ENCODE measurements around the gene IFNGR2.
"Not testable (repeated sequence)": the region's sequence is repeated elsewhere in the genome, so short reads cannot be mapped to it uniquely, and the experiment has no call there.

The IFNGR2 gene

DNA sequence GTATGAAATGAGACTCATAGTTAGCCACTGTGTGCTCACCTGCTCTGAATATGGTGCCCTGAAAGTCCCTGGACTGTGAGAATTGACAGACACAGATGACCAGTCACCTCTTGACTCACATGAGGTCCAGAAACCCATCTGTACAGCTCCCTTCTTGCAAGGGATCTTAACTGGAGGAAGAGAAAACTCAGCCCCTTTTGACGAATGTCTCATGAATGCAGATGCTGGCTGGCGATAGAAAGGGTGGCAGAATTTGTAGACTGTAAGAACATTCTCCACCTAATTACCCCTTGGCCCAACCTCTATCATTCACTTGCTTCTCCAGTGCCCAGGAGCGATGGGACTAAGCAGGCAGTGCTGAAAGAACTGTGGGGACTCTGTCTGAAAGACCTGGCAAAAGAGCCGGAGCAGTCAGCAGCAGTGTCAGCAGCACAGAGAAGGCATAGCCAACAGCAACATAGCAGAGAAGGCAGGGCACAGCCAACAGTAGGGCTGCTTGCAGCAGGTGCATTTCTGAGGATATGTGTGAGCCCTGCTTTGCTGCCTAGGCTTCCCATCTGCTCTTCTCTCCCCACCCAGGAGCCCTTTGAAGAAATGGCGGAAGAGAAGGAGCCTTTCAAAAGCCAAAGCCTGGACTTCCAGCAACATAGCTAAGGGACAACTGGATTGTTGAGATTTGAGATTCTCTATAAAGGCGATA is 25.8 kb upstream of the IFNGR2 start:
- no peak for DNase-seq (ENCODE audit: low read depth)

DNA sequence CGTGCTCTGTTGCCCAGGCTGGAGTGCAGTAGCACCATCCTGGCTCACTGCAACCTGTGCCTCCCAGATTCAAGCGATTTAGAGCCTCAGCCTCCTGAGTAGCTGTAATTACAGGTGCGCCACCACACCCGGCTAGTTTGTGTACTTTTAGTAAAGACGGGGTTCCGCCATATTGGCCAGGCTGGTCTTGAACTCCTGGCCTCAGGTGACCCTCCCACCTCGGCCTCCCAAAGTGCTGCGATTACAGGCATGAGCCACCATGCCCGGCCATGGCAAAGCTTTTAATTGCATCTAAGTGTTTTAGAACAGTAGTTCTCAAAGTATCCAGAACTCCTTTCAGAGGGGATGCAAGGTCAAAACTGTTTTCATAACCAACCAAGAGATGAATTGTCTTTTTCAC is 25.1 kb upstream of the IFNGR2 start:
- no peak for DNase-seq (ENCODE audit: low read depth)

DNA sequence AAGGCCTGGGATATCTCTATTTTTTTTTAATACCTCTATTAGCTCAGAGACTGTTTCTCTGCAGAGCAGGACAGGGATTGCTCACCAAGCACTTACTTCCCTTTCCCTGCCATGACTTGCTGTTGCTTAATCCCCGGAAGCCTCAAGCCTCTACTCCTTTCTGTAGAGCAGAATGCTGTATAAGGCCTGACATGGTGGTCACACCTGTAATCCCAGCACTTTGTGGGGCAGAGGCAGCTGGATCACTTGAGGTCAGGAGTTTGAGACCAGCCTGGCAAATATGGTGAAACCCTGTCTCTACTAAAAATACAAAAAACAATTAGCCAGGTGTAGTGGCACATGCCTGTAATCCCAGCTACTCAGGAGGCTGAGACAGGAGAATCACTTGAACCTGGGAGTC is 23.3 kb upstream of the IFNGR2 start:
- peak; percentile 67 for DNase-seq (ENCODE audit: low read depth)

DNA sequence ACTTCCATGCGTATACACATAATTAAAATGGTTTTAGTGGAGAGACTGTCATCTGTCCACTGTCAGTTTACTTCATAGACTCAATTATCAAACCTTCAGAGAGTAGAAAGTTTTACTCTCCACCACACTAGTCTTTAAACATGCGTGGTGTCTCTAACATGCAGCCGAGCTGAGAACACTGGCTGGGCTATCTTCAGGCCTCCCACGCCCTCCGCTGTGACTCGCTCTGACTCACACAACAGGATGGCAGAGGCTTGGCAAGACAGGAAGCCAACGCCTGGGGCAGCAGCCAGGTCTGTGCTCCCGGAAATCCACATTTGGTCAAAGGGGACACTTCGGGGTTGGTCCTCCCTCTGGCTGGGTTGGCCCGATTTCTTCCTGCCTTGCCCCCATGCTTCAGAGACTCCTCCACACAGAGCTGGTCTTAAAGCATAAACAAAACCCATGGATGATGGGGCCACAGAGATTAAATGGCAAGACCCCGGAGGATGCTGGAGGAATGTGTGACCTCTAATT is 22.7 kb upstream of the IFNGR2 start:
- peak; percentile 93 for DNase-seq (ENCODE audit: low read depth)

DNA sequence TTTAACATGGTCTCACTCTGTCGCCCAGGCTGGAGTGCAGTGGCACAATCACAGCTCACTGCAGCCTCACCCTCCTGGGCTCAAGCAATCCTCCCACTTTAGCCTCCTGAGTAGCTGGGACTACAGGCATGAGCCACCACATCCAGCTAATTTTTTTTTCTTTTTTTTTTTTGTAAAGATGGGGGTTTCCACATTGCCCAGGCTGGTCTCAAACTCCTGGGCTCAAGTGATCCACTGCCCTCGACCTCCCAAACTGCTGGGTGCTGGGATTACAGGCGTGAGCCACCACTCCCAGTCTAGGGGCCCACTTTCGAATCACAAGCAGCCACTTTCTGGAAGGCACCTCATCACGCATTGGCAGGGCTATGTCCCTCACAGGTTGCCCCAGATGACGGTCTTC is 21.8 kb upstream of the IFNGR2 start:
- DNase-seq (ENCODE audit: low read depth): not testable (repeated sequence)

DNA sequence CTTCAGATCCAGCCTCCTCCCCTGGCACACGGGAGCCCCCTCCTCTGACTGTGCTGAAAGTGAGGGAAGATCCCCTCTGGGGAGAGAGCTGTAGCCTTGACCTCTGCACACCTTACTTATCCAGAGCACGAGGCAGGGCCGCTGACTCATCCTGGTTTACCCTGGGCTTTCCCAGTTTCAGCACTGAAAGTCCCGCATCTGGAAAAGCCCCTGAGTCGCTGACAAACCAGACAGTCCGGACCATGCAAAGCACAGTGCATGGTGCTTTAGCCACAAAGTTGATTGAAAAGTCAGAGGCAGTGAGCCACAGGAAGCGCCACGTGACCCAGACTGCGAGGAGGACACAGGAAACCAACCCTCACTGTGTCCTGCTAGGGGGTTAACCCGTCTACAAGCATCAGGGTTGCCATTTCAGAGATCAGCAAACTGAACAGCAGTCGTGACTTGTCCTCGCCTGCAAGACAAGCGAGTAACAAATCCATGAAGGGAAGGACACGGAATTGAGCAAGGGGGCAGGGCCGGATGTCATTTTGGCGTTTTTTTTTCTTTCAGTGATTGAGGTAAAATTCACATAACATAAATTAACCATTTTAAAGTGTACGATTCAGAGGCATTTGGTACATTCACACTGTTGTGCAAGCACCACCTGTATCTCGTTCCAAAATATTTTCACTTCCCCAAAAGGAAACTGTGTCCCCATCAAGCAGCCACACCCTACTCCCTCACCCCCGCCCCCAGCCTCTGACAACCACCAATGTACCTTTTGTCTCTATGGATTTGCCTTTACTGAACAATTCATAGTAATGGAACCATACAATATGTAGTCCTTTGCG is 19.9 kb upstream of the IFNGR2 start:
- DNase-seq (ENCODE audit: low read depth): peak; percentile 57

DNA sequence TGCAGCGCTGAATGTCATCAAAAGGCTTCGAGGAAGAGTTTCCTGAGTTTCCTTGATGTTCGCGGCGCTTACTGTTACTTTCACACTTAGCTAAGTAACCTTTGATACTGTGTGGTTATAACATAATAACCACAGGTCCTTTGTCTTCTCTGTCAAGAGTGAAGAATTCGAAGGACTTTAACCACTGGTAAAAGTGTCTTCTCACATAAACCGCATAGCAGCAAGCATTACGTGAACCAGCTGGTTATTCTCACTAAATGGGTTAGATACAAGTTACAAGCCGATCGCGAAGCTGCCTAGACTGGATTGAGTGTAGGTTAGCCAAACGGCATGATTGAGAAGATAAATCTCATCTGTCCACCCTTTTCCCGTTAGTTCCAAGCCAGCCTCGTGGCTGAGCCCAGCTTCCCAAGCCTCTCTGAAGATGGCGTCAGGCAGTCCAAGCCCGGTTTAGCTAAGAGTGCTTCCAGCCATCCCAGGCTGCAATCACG is 18.3 kb upstream of the IFNGR2 start:
- DNase-seq (ENCODE audit: low read depth): no peak

DNA sequence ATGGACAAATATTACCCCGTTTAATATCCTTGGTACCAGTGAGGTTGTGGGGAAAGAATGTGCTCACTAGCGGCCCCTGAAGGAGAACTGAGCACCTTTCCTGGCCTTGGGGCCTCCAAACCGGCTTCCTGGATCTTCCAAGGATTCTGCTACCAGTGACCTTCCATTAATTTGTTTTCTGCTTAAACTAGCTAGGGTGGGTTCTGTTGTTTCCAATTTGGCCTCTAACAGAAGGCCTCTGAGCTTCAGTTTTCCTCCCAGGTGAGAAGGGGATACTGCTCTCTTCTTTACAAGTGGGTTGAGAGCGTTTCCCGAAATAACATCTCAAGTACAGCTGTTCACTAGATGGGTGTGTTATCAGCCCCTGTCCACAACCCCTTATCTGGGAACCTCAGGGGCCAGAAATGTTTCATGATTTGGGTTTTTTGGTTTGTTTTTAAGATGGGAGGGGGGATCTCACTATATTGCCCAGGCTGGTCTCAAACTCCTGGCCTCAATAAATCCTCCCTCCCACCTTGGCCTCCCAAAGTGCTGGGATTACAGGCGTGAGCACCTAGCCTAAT is 16.9 kb upstream of the IFNGR2 start:
- no peak for DNase-seq (ENCODE audit: low read depth)

DNA sequence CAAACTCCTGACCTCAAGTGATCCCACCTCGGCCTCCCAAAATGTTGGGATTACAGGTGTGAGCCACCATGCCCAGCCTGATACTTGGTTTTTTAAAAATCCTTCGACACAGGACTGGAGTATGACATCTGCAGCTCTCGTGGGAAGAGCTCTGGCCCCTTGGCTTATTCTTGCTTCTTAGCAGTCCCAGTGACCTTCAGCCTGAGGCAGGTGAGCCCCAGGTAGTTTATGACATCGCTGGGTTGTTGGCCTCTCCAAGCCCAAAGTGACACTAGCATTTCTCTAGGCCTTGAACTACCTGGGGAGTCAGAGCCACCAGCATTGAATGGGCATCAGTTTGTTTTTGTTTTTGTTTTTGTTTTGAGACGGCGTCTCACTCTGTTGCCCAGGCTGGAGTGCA is 15.9 kb upstream of the IFNGR2 start:
- no peak for DNase-seq (ENCODE audit: low read depth)

DNA sequence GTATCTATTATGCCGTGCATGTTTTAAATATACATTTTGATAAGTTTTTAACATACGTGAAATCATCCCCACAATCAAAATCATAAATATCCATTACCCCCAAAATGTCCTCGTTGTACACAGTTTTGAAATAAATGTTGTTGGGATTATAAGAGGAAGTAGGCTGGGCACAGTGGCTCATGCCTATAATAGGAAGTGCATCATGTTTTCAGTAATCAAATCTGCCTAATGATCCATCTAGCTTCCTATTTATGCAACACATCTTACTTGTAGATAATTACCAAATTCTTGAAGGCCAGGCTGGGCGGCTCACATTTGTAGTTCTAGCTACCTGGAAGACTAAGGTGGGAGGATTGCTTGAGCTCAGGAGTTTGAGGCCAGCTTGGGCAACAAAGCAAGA is 15.0 kb upstream of the IFNGR2 start:
- DNase-seq (ENCODE audit: low read depth): no peak

DNA sequence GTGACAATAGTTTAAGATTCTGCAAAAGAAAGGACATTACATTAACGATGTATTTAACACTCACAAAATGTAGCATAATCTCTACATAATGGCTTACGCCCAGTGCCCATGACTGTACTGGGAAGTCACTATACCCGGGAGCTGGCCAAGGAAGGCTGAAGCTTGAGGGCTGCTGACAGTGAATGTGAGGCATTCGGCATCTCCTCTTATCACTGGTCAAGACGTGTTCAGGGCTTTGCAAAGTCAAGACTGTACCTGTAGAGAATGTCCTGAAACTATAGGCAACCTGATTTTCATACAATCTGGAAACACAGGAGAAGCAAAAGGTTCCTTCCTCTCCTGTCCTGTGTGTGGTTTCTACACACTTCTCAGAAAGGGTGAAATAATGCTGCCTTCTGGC is 12.7 kb upstream of the IFNGR2 start:
- no peak for DNase-seq (ENCODE audit: low read depth)

DNA sequence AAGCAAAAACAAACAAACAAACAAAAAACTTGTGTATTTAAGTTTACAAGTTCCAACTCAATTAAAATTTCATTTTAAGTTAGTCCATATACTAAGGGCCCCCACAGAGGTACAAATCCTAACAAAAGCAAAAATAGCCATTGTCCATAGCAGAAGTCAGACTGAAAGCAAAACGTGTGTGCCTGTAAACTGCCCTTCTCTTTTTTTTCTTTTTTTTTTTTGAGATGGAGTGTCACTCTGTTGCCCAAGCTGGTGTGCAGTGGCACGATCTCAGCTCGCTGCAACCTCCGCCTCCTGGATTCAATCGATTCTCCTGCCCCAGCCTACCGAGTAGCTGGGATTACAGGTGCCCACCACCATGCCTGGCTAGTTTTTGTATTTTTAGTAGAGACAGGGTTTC is 11.6 kb upstream of the IFNGR2 start:
- DNase-seq (ENCODE audit: low read depth): no peak

DNA sequence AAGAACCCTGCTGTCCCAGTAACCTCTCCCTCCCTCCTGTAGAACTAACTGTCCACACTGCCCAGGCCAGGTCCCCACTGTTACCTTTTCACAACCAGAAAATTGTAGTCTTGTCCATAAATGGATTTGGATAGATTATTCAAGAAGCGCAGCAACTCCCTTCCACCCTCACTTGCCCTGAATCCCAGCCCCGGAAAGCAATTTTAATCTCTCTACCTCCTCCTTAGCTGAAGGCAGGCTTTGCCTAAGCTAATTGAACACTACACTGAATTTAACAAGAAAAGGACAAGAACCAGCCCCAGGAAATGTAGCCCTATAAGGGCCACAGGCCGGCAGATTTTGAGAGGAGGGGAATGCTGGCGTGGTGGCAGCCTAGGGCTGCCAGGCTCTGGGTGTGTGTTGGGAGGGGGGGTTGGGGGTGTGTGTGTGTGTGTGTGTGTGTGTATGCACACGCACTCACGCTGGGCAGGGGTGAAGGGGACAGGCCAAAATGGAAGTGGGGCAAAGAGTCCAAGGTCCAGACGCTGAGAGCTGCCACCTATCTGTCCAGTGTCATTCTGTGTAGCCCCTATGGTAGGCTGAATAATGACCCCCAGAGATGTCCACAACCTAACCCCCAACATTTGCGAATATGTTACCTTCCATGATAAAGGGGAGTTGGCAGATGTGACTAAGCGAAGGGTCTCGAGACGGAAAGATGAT is 10.8 kb upstream of the IFNGR2 start:
- no peak for DNase-seq (ENCODE audit: low read depth)

DNA sequence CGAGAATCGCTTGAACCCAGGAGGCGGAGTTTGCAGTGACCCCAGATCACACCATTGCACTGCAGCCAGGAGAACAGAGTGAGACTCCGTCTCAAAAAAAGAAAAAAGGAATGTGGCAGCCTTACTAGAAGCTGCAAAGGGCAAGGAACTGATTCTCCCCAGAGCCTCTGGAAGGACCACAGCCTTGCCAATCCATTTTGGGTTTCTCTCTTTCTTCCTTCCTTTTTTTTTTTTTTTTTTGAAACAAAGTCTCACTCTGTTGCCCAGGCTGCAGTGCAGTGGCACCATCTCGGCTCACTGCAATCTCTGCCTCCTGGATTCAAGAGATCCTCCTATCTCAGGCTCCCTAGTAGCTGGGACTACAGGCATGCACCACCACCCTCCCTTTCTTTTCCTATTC is 9.9 kb upstream of the IFNGR2 start:
- no peak for DNase-seq (ENCODE audit: low read depth)

DNA sequence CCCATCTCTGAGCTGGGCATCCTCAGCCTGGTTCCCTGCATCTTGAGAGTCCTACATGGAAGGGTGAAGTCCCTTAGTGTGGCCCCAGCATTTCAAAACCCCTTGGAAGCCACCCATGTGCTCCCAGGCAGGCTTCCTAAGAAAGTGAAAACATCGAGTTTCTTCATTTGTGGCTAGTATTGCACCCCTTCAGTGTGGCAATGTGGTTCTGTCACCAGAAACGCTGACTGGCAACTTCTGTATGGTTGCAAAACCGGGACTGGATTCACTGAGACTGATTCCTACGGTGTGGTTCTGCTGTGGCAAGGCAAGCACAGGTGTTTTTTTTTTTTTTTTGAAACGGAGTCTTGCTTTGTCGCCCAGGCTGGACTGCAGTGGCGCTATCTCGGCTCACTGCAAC is 9.0 kb upstream of the IFNGR2 start:
- no peak for DNase-seq (ENCODE audit: low read depth)

DNA sequence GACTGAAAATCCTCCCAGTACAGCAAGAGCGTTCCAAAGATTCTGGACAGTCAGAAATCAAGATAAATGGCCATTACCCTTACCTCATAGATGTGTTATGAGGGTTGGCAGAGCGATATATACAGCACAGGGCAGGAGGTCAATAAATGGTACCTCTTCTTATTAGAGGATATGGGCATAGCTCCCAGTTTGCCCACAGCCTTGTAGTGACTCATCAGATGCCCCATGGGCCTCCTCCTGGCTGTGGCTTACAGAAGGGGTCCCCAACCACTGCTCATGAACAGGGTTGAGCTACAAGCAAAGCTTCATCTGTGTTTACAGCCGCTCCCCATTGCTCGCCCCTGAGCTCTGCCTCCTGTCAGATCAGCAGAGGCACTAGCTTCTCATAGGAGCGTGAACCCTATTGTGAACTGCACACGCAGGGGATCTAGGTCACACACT is 7.3 kb upstream of the IFNGR2 start:
- no peak for DNase-seq (ENCODE audit: low read depth)

DNA sequence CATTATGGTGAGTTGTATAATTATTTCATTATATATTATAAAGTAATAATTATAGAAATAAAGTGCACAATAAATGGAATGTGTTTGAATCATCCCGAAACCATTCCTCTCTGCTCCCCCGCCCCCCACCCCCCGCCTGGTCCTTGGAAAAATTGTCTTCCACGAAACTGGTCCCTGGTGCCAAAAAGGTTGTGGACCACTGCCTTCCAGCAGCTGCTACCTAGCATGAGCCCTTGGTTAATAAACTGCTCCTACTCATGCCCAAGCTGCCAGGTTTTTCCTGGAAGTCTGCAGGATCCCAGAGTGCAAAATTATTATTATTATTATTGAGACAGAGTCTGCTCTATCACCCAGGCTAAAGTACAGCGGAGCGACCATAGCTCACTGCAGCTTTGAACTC is 6.8 kb upstream of the IFNGR2 start:
- no peak for DNase-seq (ENCODE audit: low read depth)

DNA sequence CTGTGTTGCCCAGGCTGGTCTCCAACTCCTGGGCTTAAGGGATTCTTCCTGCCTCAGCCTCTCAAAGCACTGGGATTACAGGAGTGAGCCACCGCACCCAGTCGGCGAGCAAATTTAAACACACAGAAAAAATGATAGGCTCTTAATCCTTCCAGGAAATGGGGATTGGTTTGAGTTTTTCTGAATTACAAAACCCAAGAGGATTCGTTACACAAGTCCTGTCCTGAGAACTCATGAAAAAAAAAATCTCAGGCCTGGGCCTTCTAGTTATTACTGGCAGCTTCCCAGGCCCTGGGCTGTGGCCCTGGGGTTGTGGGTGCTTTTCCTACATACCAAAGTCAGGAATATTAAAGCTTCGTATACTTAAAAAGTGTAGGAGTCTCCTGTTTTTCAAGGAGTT is 6.3 kb upstream of the IFNGR2 start:
- peak; percentile 92 for DNase-seq (ENCODE audit: low read depth)

DNA sequence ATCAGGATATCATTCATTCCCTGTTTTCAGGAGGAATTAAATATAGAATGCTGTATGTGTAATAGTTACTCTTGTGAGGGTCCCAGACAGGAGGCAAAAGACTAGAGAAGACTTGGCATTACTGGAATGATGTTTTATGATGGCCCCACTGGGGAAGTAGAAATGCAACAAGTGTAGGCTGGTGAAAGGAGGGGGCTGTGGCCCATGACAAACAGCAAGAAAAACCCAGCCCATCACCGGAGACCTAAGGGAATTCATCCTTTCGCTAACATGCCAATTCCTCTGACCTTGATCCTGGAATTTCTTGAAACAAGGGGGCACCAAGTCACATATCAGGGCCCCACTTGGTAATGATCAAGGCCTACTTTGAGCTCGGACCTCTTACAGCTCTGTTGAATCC is 5.5 kb upstream of the IFNGR2 start:
- no peak for DNase-seq (ENCODE audit: low read depth)

DNA sequence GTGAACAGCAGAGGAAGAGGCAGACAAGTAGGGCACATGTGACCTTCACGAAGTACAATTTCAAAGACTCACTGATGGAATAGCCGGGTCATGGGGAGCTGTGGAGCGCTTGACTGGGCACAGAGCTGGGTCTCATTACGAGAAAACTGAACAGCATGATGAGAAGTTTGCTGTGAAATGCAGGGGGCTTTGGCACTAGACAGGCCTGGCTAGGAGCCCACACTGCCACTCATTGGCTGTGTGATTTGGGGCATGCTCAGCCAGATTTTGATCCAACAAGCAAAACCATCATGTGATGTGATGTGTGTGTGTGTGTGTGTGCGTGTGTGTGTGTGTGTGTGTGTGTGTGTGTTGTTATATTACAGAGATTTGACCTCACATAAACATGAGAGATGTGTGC is 4.9 kb upstream of the IFNGR2 start:
- no peak for DNase-seq (ENCODE audit: low read depth)

DNA sequence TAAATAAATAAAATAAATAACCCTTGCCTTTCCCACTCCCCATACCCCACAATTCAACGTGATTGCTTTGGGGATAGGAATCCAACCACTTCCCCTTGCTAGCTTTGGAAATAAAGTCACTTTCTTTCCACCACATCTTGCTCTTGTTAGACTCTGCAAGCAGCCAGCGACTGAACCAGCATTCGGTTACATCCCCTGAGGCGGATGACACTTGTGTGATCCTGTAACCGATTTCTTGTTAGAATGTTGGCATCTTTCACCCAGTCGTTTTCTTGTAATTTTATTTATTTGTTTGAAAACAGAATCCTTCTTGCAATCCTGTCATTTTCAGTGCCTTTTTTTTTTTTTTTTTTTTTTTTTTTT is 1.6 kb upstream of the IFNGR2 start:
- no peak for DNase-seq (ENCODE audit: low read depth)

Data from stromal cell of bone marrow (primary cell).